Measurements from ENCODE around the gene OXSR1. TPM values are rescaled to one million over a fixed set of nuclear protein-coding genes. Genes with fewer than 3 reads are reported as not detected.

The OXSR1 gene
- total RNA-seq, 1 donor from 2014 or later: 24.6 TPM

Other genes with a start within 250 kb of the OXSR1 start
- gene VILL, start 174.8 kb upstream of the OXSR1 start, total RNA-seq: 4.4 TPM
- gene PLCD1, start 135.9 kb upstream of the OXSR1 start, total RNA-seq: 10.7 TPM
- gene DLEC1, start 126.3 kb upstream of the OXSR1 start, total RNA-seq: 0.08 TPM
- 116 TPM for gene ACAA1, start 28.4 kb upstream of the OXSR1 start, total RNA-seq
- gene MYD88, start 26.9 kb upstream of the OXSR1 start, total RNA-seq: 8.8 TPM
- not detected for gene SLC22A13, start 100.3 kb downstream of the OXSR1 start, total RNA-seq
- gene SLC22A14, start 116.8 kb downstream of the OXSR1 start, total RNA-seq: not detected
- gene XYLB, start 181.2 kb downstream of the OXSR1 start, total RNA-seq: 0.57 TPM

Measured in Right ventricle myocardium inferior (tissue), 1 donor.